GM12891 (cell line): ENCODE results near the gene LRRC63.

Experiments used
- PAX5 ChIP-seq: IDR thresholded peaks from 2 replicates; pipeline ENCODE4 v1.6.1; 2011; ENCODE audit warnings: low read length, moderate library complexity, mild to moderate bottlenecking; ENCODE audit not compliant: insufficient read depth, severe bottlenecking
- POLR2A ChIP-seq: IDR thresholded peaks from 2 replicates; pipeline ENCODE4 v1.6.1; 2011; ENCODE audit warnings: low read depth, low read length, control low read depth
- POLR2AphosphoS5 ChIP-seq: IDR thresholded peaks from 2 replicates; pipeline ENCODE4 v1.6.1; 2011; ENCODE audit warnings: low read depth, low read length, control low read depth
- POU2F2 ChIP-seq: IDR thresholded peaks from 2 replicates; pipeline ENCODE4 v1.6.1; 2011; ENCODE audit warnings: low read depth, mild to moderate bottlenecking, control low read depth, low read length, moderate library complexity
- SPI1 ChIP-seq: IDR thresholded peaks from 2 replicates; pipeline ENCODE4 v1.6.1; 2011; ENCODE audit warnings: low read depth, low read length, control low read depth
- TAF1 ChIP-seq: IDR thresholded peaks from 2 replicates; pipeline ENCODE4 v1.6.1; 2011; ENCODE audit warnings: low read depth, low read length, control low read depth

GRCh38 chr13:46293436-46293835, 81.7 kb downstream of the LRRC63 start:
- TF ChIP-seq POLR2A (no peak), POLR2AphosphoS5 (no peak), SPI1 (no peak), TAF1 (no peak), POU2F2 (no peak), PAX5 (no peak)
